GM10266 (cell line): ENCODE results near the gene BRD4.

Experiments used
- DNase-seq: peaks from one replicate; pipeline ENCODE4 v3.0.0; 2012; ENCODE audit errors: extremely low spot score
- TF ChIP-seq, protein P1 (sequence below): IDR thresholded peaks from 2 replicates; pipeline ENCODE4 v1.5.1; 2012; ENCODE audit warnings: mild to moderate bottlenecking, low read depth; ENCODE audit not compliant: control insufficient read depth, insufficient read depth; ENCODE audit errors: missing control alignments

Gene BRD4

DNA sequence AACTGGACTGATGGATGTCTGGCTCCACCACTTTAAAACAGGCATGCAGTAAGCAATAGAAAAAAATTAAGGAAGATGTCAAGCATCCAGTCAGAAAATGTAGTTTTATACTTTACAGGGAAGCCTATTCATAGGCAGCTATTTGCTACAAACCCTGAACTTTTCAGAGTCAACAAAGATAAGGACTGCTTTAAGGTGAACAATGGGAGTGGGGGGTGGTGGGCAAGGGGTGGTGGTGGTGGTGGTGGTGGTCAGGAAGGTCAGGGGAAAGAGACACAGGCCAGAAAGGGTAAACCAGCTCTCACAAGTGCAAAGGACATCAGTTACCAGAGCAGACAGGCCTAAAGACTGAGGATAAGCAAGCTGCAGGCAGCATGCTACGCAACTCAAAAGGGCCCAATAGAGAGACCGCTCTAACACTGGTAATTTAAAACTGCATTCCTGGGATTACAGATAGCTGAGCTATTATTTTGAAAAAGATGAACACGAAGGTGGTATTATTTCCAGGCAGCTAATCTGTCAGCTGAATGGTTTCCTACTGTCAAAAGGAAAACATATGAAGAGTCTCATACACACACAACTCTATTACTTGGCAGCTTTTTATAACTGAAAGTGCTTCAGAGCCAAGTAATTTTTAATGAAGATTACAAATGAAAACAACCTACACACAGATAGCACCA is 14.8 kb downstream of the BRD4 start:
- no peak for DNase-seq
- TF ChIP-seq, protein P1, sequence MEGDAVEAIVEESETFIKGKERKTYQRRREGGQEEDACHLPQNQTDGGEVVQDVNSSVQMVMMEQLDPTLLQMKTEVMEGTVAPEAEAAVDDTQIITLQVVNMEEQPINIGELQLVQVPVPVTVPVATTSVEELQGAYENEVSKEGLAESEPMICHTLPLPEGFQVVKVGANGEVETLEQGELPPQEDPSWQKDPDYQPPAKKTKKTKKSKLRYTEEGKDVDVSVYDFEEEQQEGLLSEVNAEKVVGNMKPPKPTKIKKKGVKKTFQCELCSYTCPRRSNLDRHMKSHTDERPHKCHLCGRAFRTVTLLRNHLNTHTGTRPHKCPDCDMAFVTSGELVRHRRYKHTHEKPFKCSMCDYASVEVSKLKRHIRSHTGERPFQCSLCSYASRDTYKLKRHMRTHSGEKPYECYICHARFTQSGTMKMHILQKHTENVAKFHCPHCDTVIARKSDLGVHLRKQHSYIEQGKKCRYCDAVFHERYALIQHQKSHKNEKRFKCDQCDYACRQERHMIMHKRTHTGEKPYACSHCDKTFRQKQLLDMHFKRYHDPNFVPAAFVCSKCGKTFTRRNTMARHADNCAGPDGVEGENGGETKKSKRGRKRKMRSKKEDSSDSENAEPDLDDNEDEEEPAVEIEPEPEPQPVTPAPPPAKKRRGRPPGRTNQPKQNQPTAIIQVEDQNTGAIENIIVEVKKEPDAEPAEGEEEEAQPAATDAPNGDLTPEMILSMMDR: no peak

DNA sequence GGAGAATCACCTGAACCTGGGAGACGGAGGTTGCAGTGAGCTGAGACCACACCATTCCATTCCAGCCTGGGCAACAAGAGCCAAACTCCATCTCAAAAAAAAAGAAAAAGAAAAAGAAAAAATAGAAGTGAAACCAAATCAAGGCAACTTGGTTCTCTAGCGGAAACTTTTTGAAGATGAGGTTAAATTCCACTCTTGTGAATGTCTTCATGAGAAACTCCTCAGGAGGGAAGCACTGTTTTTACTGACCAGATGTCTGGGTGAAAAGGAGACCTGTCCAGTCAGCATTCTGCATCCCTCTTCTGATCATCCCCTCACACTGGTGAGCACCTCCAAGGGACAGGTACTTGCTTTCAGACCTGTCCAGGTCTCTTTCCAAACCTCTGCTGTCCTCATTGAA is 15.8 kb downstream of the BRD4 start:
- no peak for DNase-seq

GRCh38 chr19:15315101-15315500 is 17.2 kb downstream of the BRD4 start:
- TF ChIP-seq, protein P1: no peak
- DNase-seq: no peak

More for the DNA sequence above, 15.8 kb downstream of the BRD4 start:
- TF ChIP-seq, protein P1: no peak

DNA sequence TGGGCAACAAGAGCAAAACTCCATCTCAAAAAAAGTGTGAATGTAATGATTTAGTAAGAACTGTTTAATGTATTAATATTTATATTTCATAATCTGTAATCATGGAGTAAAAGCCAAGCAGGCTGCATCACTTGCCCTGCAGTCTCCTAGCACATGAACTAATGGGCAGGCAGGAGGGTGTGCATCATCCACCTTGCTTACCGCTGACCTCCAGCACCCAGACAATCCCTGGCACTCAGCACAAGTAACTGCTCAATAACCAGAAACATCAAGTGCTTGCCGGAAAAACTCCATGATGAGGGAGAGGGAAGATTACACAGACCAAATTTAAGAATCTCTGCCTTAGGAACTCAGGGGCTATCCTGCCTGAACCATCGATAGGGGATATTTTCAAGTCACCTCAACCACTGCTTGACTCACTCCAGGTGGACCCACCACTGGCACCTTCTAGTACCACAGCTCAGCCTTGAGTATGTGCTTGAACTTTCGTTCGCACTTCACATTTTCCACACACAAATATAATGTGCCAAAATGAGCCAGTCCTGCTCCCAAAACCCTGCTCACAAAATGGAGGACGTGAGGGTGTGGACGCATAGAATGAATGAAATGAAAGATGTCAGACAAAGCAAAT is 18.6 kb downstream of the BRD4 start:
- TF ChIP-seq, protein P1: no peak
- DNase-seq: no peak

DNA sequence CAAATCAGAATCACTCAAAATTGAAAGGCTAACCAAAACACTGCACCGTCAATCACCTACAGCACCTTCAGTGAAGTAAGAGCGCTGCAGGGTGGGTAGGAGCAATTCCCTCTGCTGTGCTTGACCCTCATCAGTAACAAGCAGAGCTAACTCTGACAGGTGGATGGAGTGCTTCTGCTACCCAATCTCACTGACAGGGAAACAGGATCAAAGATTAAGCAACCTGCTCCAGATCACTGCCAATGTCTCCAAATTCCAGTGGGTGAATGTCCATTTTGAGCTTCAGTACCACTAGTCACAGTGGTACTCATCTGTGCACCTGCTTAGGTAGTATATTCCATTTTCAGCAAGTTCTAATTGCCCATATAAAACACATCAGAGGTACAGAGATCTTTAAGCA is 25.2 kb downstream of the BRD4 start:
- TF ChIP-seq, protein P1: no peak
- no peak for DNase-seq

- TF ChIP-seq, protein P1: no peak
- DNase-seq: no peak
These were observed 26.6 kb downstream of the BRD4 start for GRCh38 chr19:15305582-15306334.
